ENCODE measurements around the gene FNDC8.

Gene FNDC8

GRCh38 chr17:35121315-35121714 is at the start of gene FNDC8:
Gene FNDC8, plus strand, starts transcription at chr17:35121615. Its CDS starts 79 bp downstream, at chr17:35121694.
- no peak within 1 kb of the TSS for H3K4me3 ChIP-seq (replicated peaks; ENCODE audit: low read depth, low read length)
- TF ChIP-seq, protein P1, sequence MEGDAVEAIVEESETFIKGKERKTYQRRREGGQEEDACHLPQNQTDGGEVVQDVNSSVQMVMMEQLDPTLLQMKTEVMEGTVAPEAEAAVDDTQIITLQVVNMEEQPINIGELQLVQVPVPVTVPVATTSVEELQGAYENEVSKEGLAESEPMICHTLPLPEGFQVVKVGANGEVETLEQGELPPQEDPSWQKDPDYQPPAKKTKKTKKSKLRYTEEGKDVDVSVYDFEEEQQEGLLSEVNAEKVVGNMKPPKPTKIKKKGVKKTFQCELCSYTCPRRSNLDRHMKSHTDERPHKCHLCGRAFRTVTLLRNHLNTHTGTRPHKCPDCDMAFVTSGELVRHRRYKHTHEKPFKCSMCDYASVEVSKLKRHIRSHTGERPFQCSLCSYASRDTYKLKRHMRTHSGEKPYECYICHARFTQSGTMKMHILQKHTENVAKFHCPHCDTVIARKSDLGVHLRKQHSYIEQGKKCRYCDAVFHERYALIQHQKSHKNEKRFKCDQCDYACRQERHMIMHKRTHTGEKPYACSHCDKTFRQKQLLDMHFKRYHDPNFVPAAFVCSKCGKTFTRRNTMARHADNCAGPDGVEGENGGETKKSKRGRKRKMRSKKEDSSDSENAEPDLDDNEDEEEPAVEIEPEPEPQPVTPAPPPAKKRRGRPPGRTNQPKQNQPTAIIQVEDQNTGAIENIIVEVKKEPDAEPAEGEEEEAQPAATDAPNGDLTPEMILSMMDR (IDR thresholded peaks at IDR 0.05; ENCODE audit: low read length, missing control alignments): no peak
- DNase-seq (ENCODE audit: low read depth): no peak

GRCh38 chr17:35073183-35073790 is 48.1 kb upstream of the FNDC8 start:
- TF ChIP-seq, protein P1 (IDR thresholded peaks at IDR 0.05; ENCODE audit: low read length, missing control alignments): no peak
- H3K4me3 ChIP-seq (replicated peaks; ENCODE audit: low read depth, low read length): no peak overlapping the region
- no peak for DNase-seq (ENCODE audit: low read depth)

GRCh38 chr17:35073991-35074627 is 47.3 kb upstream of the FNDC8 start:
- TF ChIP-seq, protein P1 (IDR thresholded peaks at IDR 0.05; ENCODE audit: low read length, missing control alignments): no peak
- no peak overlapping the region for H3K4me3 ChIP-seq (replicated peaks; ENCODE audit: low read depth, low read length)
- no peak for DNase-seq (ENCODE audit: low read depth)

DNA sequence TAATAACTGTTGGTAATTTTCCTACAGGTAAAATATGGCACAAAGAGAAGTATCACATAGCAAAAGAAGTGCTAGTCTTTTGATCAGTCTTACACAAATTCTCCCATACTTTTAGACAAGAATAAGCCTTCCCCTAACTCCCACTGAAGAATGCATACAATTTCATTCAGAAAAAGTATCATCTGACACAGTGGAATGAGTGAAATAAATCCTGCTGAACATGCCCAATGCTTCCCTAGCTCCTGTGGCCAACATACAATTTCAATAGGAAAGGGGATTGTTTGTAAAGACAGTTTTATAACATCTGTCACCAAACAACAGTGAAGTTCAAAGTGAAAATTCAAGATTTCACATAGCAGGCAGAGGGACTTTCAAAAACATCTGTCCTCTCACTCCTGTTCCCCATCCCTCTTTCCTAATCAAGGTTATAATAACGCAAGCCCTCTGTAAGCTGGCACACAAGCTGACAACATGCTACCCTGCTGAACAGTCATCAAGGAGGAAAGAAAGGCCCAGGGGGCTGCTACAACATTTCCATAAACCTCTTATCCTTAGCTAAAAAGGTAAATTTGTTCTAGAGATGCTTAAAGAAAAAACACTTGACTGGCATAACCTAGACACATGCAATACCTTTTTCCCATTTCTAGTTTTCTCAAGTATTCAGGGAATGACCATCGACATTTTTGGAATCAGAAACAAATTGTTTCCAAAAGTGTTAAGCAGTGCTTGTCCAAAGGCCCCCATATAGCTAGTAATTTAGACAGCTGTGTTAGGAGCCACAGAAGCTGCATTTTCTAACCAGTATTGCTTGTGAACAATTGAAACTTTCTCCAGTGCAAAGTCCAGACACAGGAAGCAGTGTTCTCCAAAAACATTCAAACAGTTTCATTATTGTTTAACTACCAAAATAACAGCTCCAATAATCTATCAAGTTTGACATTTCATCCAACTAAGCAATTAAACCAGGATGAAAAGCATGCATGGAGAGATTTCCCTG is 46.4 kb upstream of the FNDC8 start:
- DNase-seq (ENCODE audit: low read depth): no peak
- TF ChIP-seq, protein P1 (IDR thresholded peaks at IDR 0.05; ENCODE audit: low read length, missing control alignments): no peak
- no peak overlapping the region for H3K4me3 ChIP-seq (replicated peaks; ENCODE audit: low read depth, low read length)

GRCh38 chr17:35076874-35077273 is 44.5 kb upstream of the FNDC8 start:
- DNase-seq (ENCODE audit: low read depth): no peak
- H3K4me3 ChIP-seq (replicated peaks; ENCODE audit: low read depth, low read length): no peak overlapping the region
- TF ChIP-seq, protein P1 (IDR thresholded peaks at IDR 0.05; ENCODE audit: low read length, missing control alignments): no peak

DNA sequence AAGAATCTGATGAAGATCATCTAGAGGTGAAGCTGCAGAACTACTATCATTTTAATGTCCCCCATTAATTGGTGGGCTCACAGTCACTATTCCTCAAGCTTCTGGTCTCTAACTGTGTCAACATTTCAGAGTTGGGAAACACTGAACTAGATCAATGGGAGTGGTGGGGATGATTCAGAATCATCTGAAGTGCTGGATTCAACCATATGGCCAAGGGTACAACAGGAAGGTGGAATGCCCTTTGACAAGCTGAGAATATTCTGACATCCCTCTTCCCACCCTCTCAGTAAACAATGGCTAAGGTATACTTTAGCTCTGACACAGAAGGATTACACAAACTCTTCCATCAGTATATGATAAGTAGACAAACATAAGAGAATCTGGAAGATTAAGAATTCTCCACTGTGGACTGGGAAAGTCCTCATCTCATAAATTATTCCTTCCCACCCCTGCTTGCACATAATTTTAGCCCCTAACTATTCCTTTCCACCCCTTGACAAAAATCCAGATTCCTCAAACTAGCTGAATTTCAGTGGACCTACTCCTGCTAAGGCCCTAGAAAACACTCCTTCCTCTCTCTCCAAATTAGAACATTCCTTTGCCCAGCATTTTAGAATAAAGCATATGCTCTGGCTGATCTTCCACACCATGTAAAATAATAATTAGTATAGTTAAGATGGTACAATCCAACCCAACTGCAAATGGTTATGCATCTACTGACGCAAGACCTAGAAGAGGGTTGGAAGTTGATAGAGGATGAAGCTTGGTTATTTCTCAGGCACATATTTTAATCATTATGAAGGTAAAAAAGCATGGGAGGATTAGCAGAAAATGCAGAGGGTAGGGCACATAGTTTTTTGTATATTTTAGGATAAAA is 41.6 kb upstream of the FNDC8 start:
- no peak overlapping the region for H3K4me3 ChIP-seq (replicated peaks; ENCODE audit: low read depth, low read length)
- TF ChIP-seq, protein P1 (IDR thresholded peaks at IDR 0.05; ENCODE audit: low read length, missing control alignments): no peak
- DNase-seq (ENCODE audit: low read depth): peak; percentile 69
